GM21515 (cell line): ENCODE results near the gene MLLT3.
"Not testable (repeated sequence)": the region's sequence is repeated elsewhere in the genome, so short reads cannot be mapped to it uniquely, and the experiment has no call there.

ENCODE experiments used
- ATAC-seq: cut with Tn5 transposase; IDR thresholded peaks from one replicate; pipeline ENCODE4 v1.9.1; 2021; ENCODE audit not compliant: unreplicated experiment

The MLLT3 gene

GRCh38 chr9:20622330-20623020, at the start of gene MLLT3:
Gene MLLT3 (minus strand): TSS chr9:20622499.
- ATAC-seq: peak; percentile 79

GRCh38 chr9:20671635-20672034, 49.3 kb upstream of the MLLT3 start:
- no peak for ATAC-seq

GRCh38 chr9:20670395-20670794, 48.1 kb upstream of the MLLT3 start:
- ATAC-seq: no peak

- ATAC-seq: no peak
These were observed 42.2 kb upstream of the MLLT3 start for GRCh38 chr9:20664501-20664900.

- no peak for ATAC-seq
These were observed 40.8 kb upstream of the MLLT3 start for GRCh38 chr9:20663133-20663532.

- ATAC-seq: no peak
These were observed 39.9 kb upstream of the MLLT3 start for GRCh38 chr9:20662156-20662555.

GRCh38 chr9:20659474-20659967, 37.2 kb upstream of the MLLT3 start:
- ATAC-seq: no peak

- no peak for ATAC-seq
These were observed 36.6 kb upstream of the MLLT3 start for GRCh38 chr9:20658677-20659473.

- ATAC-seq: not testable (repeated sequence)
These were observed 36.0 kb upstream of the MLLT3 start for GRCh38 chr9:20658246-20658667.

- ATAC-seq: no peak
These were observed 29.6 kb upstream of the MLLT3 start for GRCh38 chr9:20651939-20652338.

- ATAC-seq: no peak
These were observed 28.5 kb upstream of the MLLT3 start for GRCh38 chr9:20650750-20651299.

- no peak for ATAC-seq
These were observed 28.0 kb upstream of the MLLT3 start for GRCh38 chr9:20650313-20650712.

GRCh38 chr9:20649381-20649780, 27.1 kb upstream of the MLLT3 start:
- ATAC-seq: no peak

GRCh38 chr9:20646656-20647055, 24.4 kb upstream of the MLLT3 start:
- ATAC-seq: no peak

- no peak for ATAC-seq
These were observed 21.4 kb upstream of the MLLT3 start for GRCh38 chr9:20643660-20644059.

- no peak for ATAC-seq
These were observed 19.7 kb upstream of the MLLT3 start for GRCh38 chr9:20642045-20642444.

- peak; percentile 77 for ATAC-seq
These were observed 18.3 kb upstream of the MLLT3 start for GRCh38 chr9:20640331-20641187.

- ATAC-seq: no peak
These were observed 14.7 kb upstream of the MLLT3 start for GRCh38 chr9:20636888-20637440.

GRCh38 chr9:20634895-20635294, 12.6 kb upstream of the MLLT3 start:
- ATAC-seq: no peak

- ATAC-seq: no peak
These were observed 10.4 kb upstream of the MLLT3 start for GRCh38 chr9:20632705-20633104.
